Spleen (tissue), 11 donors: ENCODE results near the gene IMP4. TPM values are rescaled to one million over a fixed set of nuclear protein-coding genes. Genes with fewer than 3 reads are reported as not detected.

Source experiments
- DNase-seq: peaks from one replicate; pipeline ENCODE4 v3.0.0-alpha.2; 2020
- H3K27ac ChIP-seq, 8 donors: fragments of 200-600 bp; sonication (generic) in 7 of 8; 1 replicate in 4 of 8; 2 replicates in 4 of 8; pipeline versions ENCODE4 v1.5.0 to v1.8.0; 2016 to 2021; ENCODE audit warnings: inconsistent platforms in 4 of 8, mild to moderate bottlenecking in 4 of 8, moderate library complexity in 1 of 8
- H3K27me3 ChIP-seq, 7 donors: fragments of 200-600 bp; sonication (generic) in 6 of 7; replicated peaks in 1 of 7; 1 replicate in 4 of 7; 2 replicates in 3 of 7; pipeline versions ENCODE4 v1.5.0 to v1.8.0; 2016 to 2021; ENCODE audit warnings: inconsistent platforms in 3 of 7, mild to moderate bottlenecking in 1 of 7
- H3K36me3 ChIP-seq, 6 donors: fragments of 200-600 bp; sonication (generic) in 5 of 6; 1 replicate in 4 of 6; 2 replicates in 2 of 6; pipeline versions ENCODE4 v1.5.0 to v1.8.0; 2016 to 2021; ENCODE audit warnings: inconsistent platforms in 2 of 6
- H3K4me1 ChIP-seq, 6 donors: fragments of 200-600 bp; sonication (generic) in 5 of 6; 1 replicate in 3 of 6; 2 replicates in 3 of 6; pipeline versions ENCODE4 v1.5.0 to v1.8.0; 2016 to 2021; ENCODE audit warnings: inconsistent platforms in 3 of 6
- H3K4me3 ChIP-seq, 8 donors: fragments of 200-600 bp; sonication (generic) in 7 of 8; 1 replicate in 4 of 8; 2 replicates in 4 of 8; pipeline versions ENCODE4 v1.5.0 to v1.8.0; 2016 to 2021; ENCODE audit warnings: inconsistent platforms in 4 of 8, mild to moderate bottlenecking in 4 of 8, moderate library complexity in 2 of 8
- H3K9me3 ChIP-seq, 8 donors: fragments of 200-600 bp; sonication (generic) in 7 of 8; 1 replicate in 4 of 8; 2 replicates in 4 of 8; pipeline versions ENCODE4 v1.5.0 to v1.8.0; 2016 to 2021; ENCODE audit warnings: inconsistent platforms in 4 of 8
- POLR2A ChIP-seq, 3 donors: fragments of 450-650 bp; IDR thresholded peaks; one replicate each; pipeline ENCODE4 v1.5.1; 2017; ENCODE audit warnings: antibody characterized with exemption in 3 of 3, mild to moderate bottlenecking in 1 of 3
- POLR2AphosphoS5 ChIP-seq, 3 donors: sonication (generic); formaldehyde crosslinking; IDR thresholded peaks; one replicate each; pipeline ENCODE4 v1.5.1; 2017; ENCODE audit warnings: antibody characterized with exemption in 3 of 3
- WGBS, 5 donors: extraction: QIAGEN DNeasy Blood & Tissue Kit in 3 of 5; methylation state at CpG; one replicate each; pipeline versions ENCODE4 v1.1.5 to v1.1.7; 2013 to 2018; 5-methylcytosine and 5-hydroxymethylcytosine counted together
- intact Hi-C: fragments of 100-400 bp; cut with DNase I; formaldehyde crosslinking; loops from one replicate; pipeline ENCODE4 v1.15.0; 2023; ENCODE audit warnings: low total_unique reads
- polyA plus RNA-seq, 3 donors: library from polyadenylated mRNA; stranded (reverse); fragments of 200-250 nt; gene quantifications; one replicate each; pipeline ENCODE4 v1.2.1, GENCODE V29; 2013
- total RNA-seq, 7 donors: library from RNA; depleted of rRNA in 3 of 7; stranded (reverse); fragments of >200 nt in 3 of 7; fragmentation: NEBNext Ultra II Directional in 4 of 7; extraction: Animal tissue kit (Norgen Biotek cat#: 25700) in 4 of 7; gene quantifications; one replicate each; pipeline versions ENCODE4 v1.1.0 to v1.2.1, GENCODE V29; 2016 to 2021
- TF ChIP-seq, protein P1 (sequence below), 11 experiments: fragments of 200-600 bp in 7 of 11; fragments of 450-650 bp in 4 of 11; sonication (generic) in 4 of 11; IDR thresholded peaks in 8 of 11; conservative IDR thresholded peaks in 3 of 11; 1 replicate in 7 of 11; 2 replicates in 4 of 11; pipeline versions ENCODE4 v1.4.0 to v1.8.0; 2016 to 2021; ENCODE audit warnings: antibody characterized with exemption in 11 of 11, inconsistent platforms in 4 of 11, mild to moderate bottlenecking in 1 of 11
- donor health status: healthy with polysubstance abuse.
- donor health status: DM: no; HTN: no; CAD: no; lungs with moderate emphysema.
- donor health status: DM: no; HTN: no; CAD: no.
- donor health status: Bipolar disorder and iron deficiency.
- donor health status: healthy.
- donor health status: DM: no; HTN: no; CAD: no.
- donor health status: DM: yes; HTN: yes; CAD: no.

The IMP4 gene
- total and polyA plus RNA-seq, 10 donors, result 50.2 to 85.0 (median 66.7) TPM

DNA sequence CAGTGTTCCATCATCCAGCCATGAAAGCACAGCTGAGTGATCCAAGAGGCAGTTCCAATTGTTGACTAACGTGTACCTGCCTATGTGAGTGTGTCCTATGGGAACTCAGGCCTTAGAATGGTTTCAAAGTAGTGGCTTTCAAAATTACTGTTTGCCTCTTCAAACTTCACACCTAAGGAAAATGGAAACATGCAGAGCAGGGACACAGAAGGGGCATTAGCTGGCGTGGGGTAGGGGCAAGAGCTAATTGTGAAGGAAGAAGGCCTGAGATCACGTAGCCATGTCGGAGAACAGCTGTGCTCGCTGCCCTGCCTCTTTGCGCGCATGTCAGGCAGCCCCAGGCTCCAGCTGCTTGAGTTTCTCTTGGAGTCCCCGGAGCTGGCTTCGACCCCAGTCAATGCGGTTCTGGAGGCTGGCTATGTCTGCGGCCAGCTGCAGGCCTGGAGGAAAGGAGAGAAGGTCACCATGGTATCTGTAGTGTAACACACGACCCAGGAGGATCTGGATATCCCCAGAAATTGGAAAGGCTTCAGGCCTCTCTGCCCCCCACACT is 3.8 kb upstream of the IMP4 start:
- Histone ChIP-seq H3K27me3 (no peaks in the 10 kb centered on the region), H3K36me3 (peaks cover 0 to 35% (median 19%) of the 10 kb centered on the region in 6 donors), H3K9me3 (peaks cover 0 to 8% (median 0%) of the 10 kb centered on the region in 8 donors), H3K4me1 (peaks cover 9 to 47% (median 26%) of the 10 kb centered on the region in 6 donors), H3K27ac (no peak overlapping the region), H3K4me3 (no peak overlapping the region)
- 90 to 97% (median 95%) methylated on average over 7 to 12 of the region's 12 CpGs for WGBS, 5 donors
- DNase-seq, result no peak
- intact Hi-C loops, result loop anchor here (10.0 kb wide), 1 partner anchor 154 kb away; the partner anchor contains the start of genes MZT2B and SMPD4
- TF ChIP-seq, protein P1, sequence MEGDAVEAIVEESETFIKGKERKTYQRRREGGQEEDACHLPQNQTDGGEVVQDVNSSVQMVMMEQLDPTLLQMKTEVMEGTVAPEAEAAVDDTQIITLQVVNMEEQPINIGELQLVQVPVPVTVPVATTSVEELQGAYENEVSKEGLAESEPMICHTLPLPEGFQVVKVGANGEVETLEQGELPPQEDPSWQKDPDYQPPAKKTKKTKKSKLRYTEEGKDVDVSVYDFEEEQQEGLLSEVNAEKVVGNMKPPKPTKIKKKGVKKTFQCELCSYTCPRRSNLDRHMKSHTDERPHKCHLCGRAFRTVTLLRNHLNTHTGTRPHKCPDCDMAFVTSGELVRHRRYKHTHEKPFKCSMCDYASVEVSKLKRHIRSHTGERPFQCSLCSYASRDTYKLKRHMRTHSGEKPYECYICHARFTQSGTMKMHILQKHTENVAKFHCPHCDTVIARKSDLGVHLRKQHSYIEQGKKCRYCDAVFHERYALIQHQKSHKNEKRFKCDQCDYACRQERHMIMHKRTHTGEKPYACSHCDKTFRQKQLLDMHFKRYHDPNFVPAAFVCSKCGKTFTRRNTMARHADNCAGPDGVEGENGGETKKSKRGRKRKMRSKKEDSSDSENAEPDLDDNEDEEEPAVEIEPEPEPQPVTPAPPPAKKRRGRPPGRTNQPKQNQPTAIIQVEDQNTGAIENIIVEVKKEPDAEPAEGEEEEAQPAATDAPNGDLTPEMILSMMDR (IDR thresholded peaks at IDR 0.05 in 8 of 11, conservative IDR thresholded peaks at IDR 0.05 in 3 of 11), result no peak
- TF ChIP-seq POLR2AphosphoS5 (IDR thresholded peaks at IDR 0.05) (no peak), POLR2A (IDR thresholded peaks at IDR 0.05) (no peak)

DNA sequence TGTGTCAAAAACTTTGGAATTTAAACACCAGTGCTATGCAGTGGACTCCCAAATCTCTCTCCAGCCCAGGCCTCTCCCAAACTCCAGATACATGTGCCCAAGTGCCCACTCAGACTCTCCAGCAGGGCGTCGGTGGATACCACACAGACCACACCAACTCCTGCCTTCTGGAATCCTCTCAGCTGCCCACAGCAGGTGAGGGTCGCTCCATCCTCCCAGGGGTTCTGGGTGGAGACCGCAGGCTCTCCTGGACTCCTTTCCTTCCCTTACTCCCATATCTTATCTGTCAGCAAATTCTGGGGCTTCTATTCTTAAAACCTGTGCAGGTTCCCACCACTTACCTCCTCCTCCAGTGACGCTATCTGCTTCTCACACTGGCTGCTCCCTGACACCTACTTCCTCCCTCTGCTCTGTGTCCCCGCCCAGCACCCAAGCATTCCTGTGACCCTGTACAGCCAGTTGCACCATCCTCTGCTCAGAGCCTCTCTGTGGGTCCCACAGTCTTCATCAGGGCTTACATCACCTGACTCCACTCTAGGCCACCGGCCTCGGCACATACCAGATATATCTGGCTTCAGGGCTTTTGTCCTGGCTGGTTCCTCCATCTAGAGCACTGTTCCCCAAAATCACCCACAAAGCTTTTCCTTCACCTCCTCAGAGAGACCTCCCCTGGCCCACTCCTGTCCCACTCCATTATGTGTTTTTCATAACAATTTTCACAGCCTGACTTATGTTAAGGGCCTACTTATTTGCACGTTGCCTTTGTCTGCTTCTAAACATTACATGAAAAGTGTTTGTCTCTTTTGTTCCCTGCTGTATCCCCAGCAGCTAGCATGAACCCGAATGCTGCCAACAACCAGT is 2.6 kb upstream of the IMP4 start:
- TF ChIP-seq, protein P1 (IDR thresholded peaks at IDR 0.05 in 8 of 11, conservative IDR thresholded peaks at IDR 0.05 in 3 of 11), result no peak
- TF ChIP-seq POLR2AphosphoS5 (IDR thresholded peaks at IDR 0.05) (no peak), POLR2A (IDR thresholded peaks at IDR 0.05) (no peak)
- no peak overlapping the region for H3K4me3 ChIP-seq
- H3K9me3 ChIP-seq, result peaks cover 0 to 6% (median 0%) of the 10 kb centered on the region in 8 donors
- H3K27me3 ChIP-seq, result no peaks in the 10 kb centered on the region
- peaks cover 0 to 46% (median 26%) of the 10 kb centered on the region in 6 donors for H3K36me3 ChIP-seq
- H3K4me1 ChIP-seq, result peaks cover 9 to 59% (median 34%) of the 10 kb centered on the region in 6 donors
- no peak for DNase-seq
- 89 to 96% (median 91%) methylated on average over 10 of the region's 10 CpGs for WGBS, 5 donors
- intact Hi-C loops, result loop anchor here (10.0 kb wide), 1 partner anchor 155 kb away; the partner anchor contains the start of genes MZT2B and SMPD4
- H3K27ac ChIP-seq, result no peak overlapping the region

DNA sequence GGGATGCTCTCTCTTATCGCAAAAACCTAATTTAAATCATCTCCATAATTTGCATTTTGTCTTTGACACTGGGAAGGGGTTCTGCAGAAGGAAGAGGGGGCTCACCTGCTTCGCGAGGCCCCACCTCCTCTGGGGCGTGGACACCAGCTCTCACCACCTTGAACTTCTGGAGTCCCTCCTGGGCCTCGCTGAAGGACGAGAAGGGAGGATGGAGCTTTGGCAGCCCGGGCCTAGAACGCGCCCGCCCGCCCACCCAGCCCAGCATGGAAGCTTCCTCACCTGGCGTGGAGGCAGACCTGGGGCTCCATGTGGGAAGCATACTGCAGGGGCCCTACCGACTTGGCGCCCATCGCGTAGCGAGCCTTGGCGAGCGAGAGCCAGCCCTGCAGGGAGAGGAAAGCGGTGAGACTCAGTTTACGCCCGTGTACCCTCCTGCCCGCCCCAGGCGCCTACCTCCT is 1.1 kb upstream of the IMP4 start:
- Histone ChIP-seq H3K9me3 (no peaks in the 10 kb centered on the region), H3K4me1 (peaks cover 9 to 63% (median 34%) of the 10 kb centered on the region in 6 donors), H3K27ac (peak overlapping the region; percentile 85 to 97 (median 93)), H3K27me3 (no peaks in the 10 kb centered on the region), H3K36me3 (peaks cover 0 to 61% (median 41%) of the 10 kb centered on the region in 6 donors), H3K4me3 (peak overlapping the region; percentile 77 to 99 (median 95))
- no peak for DNase-seq
- no peak for TF ChIP-seq POLR2A (IDR thresholded peaks at IDR 0.05)
- TF ChIP-seq POLR2AphosphoS5 (IDR thresholded peaks at IDR 0.05), result no peak
- TF ChIP-seq, protein P1 (IDR thresholded peaks at IDR 0.05 in 8 of 11, conservative IDR thresholded peaks at IDR 0.05 in 3 of 11), result no peak
- intact Hi-C loops, result no loop called here
- WGBS, 5 donors, result 2 to 4% (median 2%) methylated on average over 17 to 24 of the region's 24 CpGs
